GM12878 (cell line): ENCODE measurements around the gene FUS. TPM values are rescaled to one million over a fixed set of nuclear protein-coding genes. Genes with fewer than 3 reads are reported as not detected.

Experiments used
- ATAC-seq: fragments of 200-7000 bp; cut with Tn5 transposase; 3 replicates; pipeline ENCODE4 v1.9.1; 2020; ENCODE audit warnings: mild to moderate bottlenecking, moderate library complexity
- BruUV-seq: library from RNA; stranded (reverse); fragments of 400-500 nt; replicated peaks from 2 replicates; lab custom pipeline; 2021; lab: Mats Ljungman, UMichigan
- CTCF ChIA-PET: fragments of 300-600 bp; sonication (Branson Sonifier 250); formaldehyde crosslinking; extraction: SDS; loops from one replicate; lab custom pipeline; 2021; ENCODE audit warnings: inconsistent platforms; lab: Yijun Ruan, JAX
- POLR2A ChIA-PET: fragments of 350-600 bp; formaldehyde crosslinking; extraction: SDS; loops from one replicate; lab custom pipeline; 2021; ENCODE audit warnings: inconsistent platforms; lab: Charles Lee
- RAD21 ChIA-PET: fragments of 300-600 bp; sonication (Branson Sonifier 250); formaldehyde crosslinking; loops from one replicate; lab custom pipeline; 2023; ENCODE audit warnings: antibody characterized with exemption; ENCODE audit not compliant: unreplicated experiment; lab: Charles Lee
- SMC1A ChIA-PET: fragments of 300-600 bp; sonication (Branson Sonifier 250); formaldehyde crosslinking; loops from one replicate; lab custom pipeline; 2023; ENCODE audit not compliant: unreplicated experiment, uncharacterized antibody; lab: Charles Lee
- DNase-seq: peaks from one replicate; pipeline ENCODE4 v3.0.0-alpha.2; 2011; ENCODE audit warnings: low read depth, low spot score
- FAIRE-seq: peaks from 3 replicates; lab custom pipeline; 2011; peaks lifted over from hg19 to GRCh38; lab: Jason Lieb, UNC
- H2AFZ ChIP-seq: 2 replicates; pipeline ENCODE4 v1.6.0; 2011; ENCODE audit warnings: low read depth, low read length, control low read depth; ENCODE audit not compliant: control insufficient read depth
- H3K27ac ChIP-seq: 2 replicates; pipeline ENCODE4 v1.5.1; 2011; ENCODE audit warnings: control low read depth; ENCODE audit not compliant: control insufficient read depth, insufficient read depth
- H3K27me3 ChIP-seq, 2 experiments: replicated peaks in 1 of 2; 2 replicates each; pipeline versions ENCODE4 v1.6.0 to v1.6.1; 2011; ENCODE audit warnings: low read length in 1 of 2; ENCODE audit not compliant: control insufficient read depth in 2 of 2, insufficient read depth in 2 of 2
- H3K36me3 ChIP-seq, 2 experiments: 2 replicates each; pipeline ENCODE4 v1.5.1; 2011; ENCODE audit warnings: low read length in 1 of 2; ENCODE audit not compliant: control insufficient read depth in 2 of 2, insufficient read depth in 2 of 2
- H3K4me1 ChIP-seq: 2 replicates; pipeline ENCODE4 v1.6.1; 2011; ENCODE audit warnings: mild to moderate bottlenecking, low read length, moderate library complexity, mixed read lengths; ENCODE audit not compliant: control insufficient read depth, insufficient read depth
- H3K4me2 ChIP-seq: 2 replicates; pipeline ENCODE4 v1.6.0; 2011; ENCODE audit warnings: control low read depth; ENCODE audit not compliant: control insufficient read depth, insufficient read depth
- H3K4me3 ChIP-seq: fragments of 200-600 bp; sonication (generic); 2 replicates; pipeline ENCODE4 v1.5.1; 2016
- H3K79me2 ChIP-seq: 2 replicates; pipeline ENCODE4 v1.6.0; 2011; ENCODE audit warnings: low read length; ENCODE audit not compliant: control insufficient read depth, insufficient read depth
- H3K9ac ChIP-seq: 2 replicates; pipeline ENCODE4 v1.8.0; 2011; ENCODE audit warnings: low read length, control low read depth, mixed read lengths; ENCODE audit not compliant: control insufficient read depth, insufficient read depth
- H3K9me3 ChIP-seq: replicated peaks from 3 replicates; pipeline ENCODE4 v1.5.1; 2011; ENCODE audit warnings: mild to moderate bottlenecking, low read length; ENCODE audit not compliant: control insufficient read depth, insufficient read depth
- H4K20me1 ChIP-seq: 2 replicates; pipeline ENCODE4 v1.6.0; 2011; ENCODE audit not compliant: control insufficient read depth, insufficient read depth
- CREM ChIP-seq: IDR thresholded peaks from 2 replicates; pipeline ENCODE4 v1.6.1; 2014; ENCODE audit warnings: antibody characterized with exemption, low read depth
- GABPA ChIP-seq: IDR thresholded peaks from 2 replicates; pipeline ENCODE4 v1.6.1; 2014; ENCODE audit warnings: antibody characterized with exemption, low read depth, mild to moderate bottlenecking, inconsistent platforms
- GATAD2B ChIP-seq: fragments of 450-650 bp; conservative IDR thresholded peaks from 2 replicates; pipeline ENCODE4 v1.6.1; 2017; ENCODE audit warnings: low read depth, mild to moderate bottlenecking, moderate library complexity
- HSF1 ChIP-seq: fragments of 150-350 bp; IDR thresholded peaks from 2 replicates; pipeline ENCODE4 v1.6.1; 2014; ENCODE audit warnings: mild to moderate bottlenecking, low read depth, low read length
- JUNB ChIP-seq: IDR thresholded peaks from 2 replicates; pipeline ENCODE4 v1.6.1; 2016; ENCODE audit warnings: antibody characterized with exemption, mild to moderate bottlenecking
- KLF5 ChIP-seq: fragments of 450-650 bp; IDR thresholded peaks from 2 replicates; pipeline ENCODE4 v1.6.1; 2014; ENCODE audit warnings: mild to moderate bottlenecking; ENCODE audit not compliant: partially characterized antibody
- MEF2B ChIP-seq: fragments of 450-650 bp; IDR thresholded peaks from 2 replicates; pipeline ENCODE4 v1.6.1; 2018; ENCODE audit warnings: mild to moderate bottlenecking, moderate library complexity; ENCODE audit not compliant: partially characterized antibody, poor library complexity, severe bottlenecking
- MYC ChIP-seq: IDR thresholded peaks from 2 replicates; pipeline ENCODE4 v1.6.1; 2011; ENCODE audit warnings: mild to moderate bottlenecking, low read length, moderate library complexity, inconsistent platforms; ENCODE audit not compliant: insufficient read depth, insufficient replicate concordance, insufficient read length, severe bottlenecking
- NR2C1 ChIP-seq: fragments of 450-650 bp; IDR thresholded peaks from 2 replicates; pipeline ENCODE4 v1.6.1; 2017; ENCODE audit warnings: antibody characterized with exemption, mild to moderate bottlenecking, moderate library complexity
- PKNOX1 ChIP-seq: fragments of 450-650 bp; IDR thresholded peaks from 2 replicates; pipeline ENCODE4 v1.6.1; 2016; ENCODE audit warnings: mild to moderate bottlenecking
- RUNX3 ChIP-seq: IDR thresholded peaks from 2 replicates; pipeline ENCODE4 v1.6.1; 2012; ENCODE audit warnings: low read length, inconsistent platforms
- SMAD1 ChIP-seq: fragments of 450-650 bp; IDR thresholded peaks from 2 replicates; pipeline ENCODE4 v1.6.1; 2018; ENCODE audit warnings: mild to moderate bottlenecking, low read depth; ENCODE audit not compliant: partially characterized antibody
- SMC3 ChIP-seq: IDR thresholded peaks from 2 replicates; pipeline ENCODE4 v1.6.1; 2011; ENCODE audit warnings: low read length, improper control_type of control experiment, borderline replicate concordance
- TAF1 ChIP-seq: IDR thresholded peaks from 2 replicates; pipeline ENCODE4 v1.6.1; 2011; ENCODE audit warnings: mild to moderate bottlenecking, low read depth, low read length, borderline replicate concordance
- TCF7 ChIP-seq: IDR thresholded peaks from 2 replicates; pipeline ENCODE4 v1.6.1; 2014; ENCODE audit warnings: antibody characterized with exemption, borderline replicate concordance
- ZBTB11 ChIP-seq: fragments of 450-650 bp; formaldehyde crosslinking; IDR thresholded peaks from 2 replicates; pipeline ENCODE4 v1.5.0; 2022; ENCODE audit warnings: mild to moderate bottlenecking, missing genetic modification characterization
- WGBS: methylation state at CpG from one replicate; pipeline ENCODE4 v1.1.6; 2016; ENCODE audit warnings: low lambda C conversion rate; ENCODE audit not compliant: insufficient replicate concordance, insufficient coverage; ENCODE audit errors: missing lambda C conversion rate; 5-methylcytosine and 5-hydroxymethylcytosine counted together
- in situ Hi-C: fragments of 300-500 bp; cut with MboI; formaldehyde crosslinking; loops from 9 replicates; pipeline ENCODE4 v1.14.3; 2018; ENCODE audit warnings: mixed read lengths
- intact Hi-C: fragments of 100-400 bp; cut with micrococcal nuclease; formaldehyde crosslinking; loops from one replicate; pipeline ENCODE4 v1.14.2; 2022; ENCODE audit not compliant: unreplicated experiment
- polyA plus RNA-seq, 11 experiments: library from polyadenylated mRNA; depleted of rRNA in 4 of 11; unstranded in 6 of 11; stranded (reverse) in 5 of 11; fragments of >200 nt; fragmentation: Nextera tagmentation in 4 of 11; fragmentation: Illumina TruSeq in 1 of 11; extraction: Ambion mirVana in 4 of 11; extraction: Trizol in 1 of 11; gene quantifications; 1 replicate in 1 of 11; 2 replicates in 10 of 11; pipeline versions ENCODE4 v1.2.1 to v1.2.3, GENCODE V29; 2011 to 2016; ENCODE audit warnings: inconsistent platforms in 2 of 11, missing spikeins in 2 of 11, low read depth in 1 of 11
- total RNA-seq, 4 experiments: library from RNA; depleted of rRNA in 3 of 4; stranded (reverse); fragments of >200 nt in 3 of 4; fragmentation: Illumina TruSeq in 1 of 4; extraction: Trizol in 1 of 4; gene quantifications; 2 replicates each; pipeline versions ENCODE4 v1.2.1 to v1.2.3, GENCODE V29; 2013 to 2021

FUS gene
- total and polyA plus RNA-seq, 10 of the 15 experiments (the other 5 are each of a cell fraction or from before 2014, with no cell fraction given) = 46.8 to 521 (median 347) TPM

GRCh38 chr16:31142109-31143010 is 37.6 kb upstream of the FUS start:
- Histone ChIP-seq H2AFZ (peak overlapping the region; percentile 84), H3K4me2 (peak overlapping the region; percentile 89), H3K9ac (peak overlapping the region; percentile 65), H3K4me3 (peak overlapping the region; percentile 63; the same call in 1 of the 2 replicates), H3K9me3 (no peaks in the 10 kb centered on the region), H3K4me1 (peaks cover 9% of the 10 kb centered on the region), H3K36me3 (no peaks in the 10 kb centered on the region), H3K27ac (peak overlapping the region; percentile 55), H3K27me3 (no peaks in the 10 kb centered on the region), H3K79me2 (no peaks in the 10 kb centered on the region), H4K20me1 (peaks cover 3% of the 10 kb centered on the region; the same call in 1 of the 2 replicates)
- WGBS = 10% methylated on average over 62 of the region's 89 CpGs
- intact Hi-C loops (loop anchor here (1.0 to 5.0 kb wide), 5 partner anchors 35 to 190 kb away; partner anchors contain the start of genes BCKDK, ZNF646 and ZNF668), in situ Hi-C loops (loop anchor here (10.0 kb wide), 1 partner anchor 732 kb away; the partner anchor contains the start of gene ZNF267)
- POLR2A ChIA-PET = interaction anchor here (0.5 to 2.1 kb wide), 23 partner anchors 15 to 778 kb away, joined by 3 to 24 read pairs (median 4); partner anchors contain the start of genes BCKDK, FUS, KAT8 and PYCARD
- RAD21 ChIA-PET = interaction anchor here (0.6 to 3.3 kb wide), 44 partner anchors 10 to 735 kb away, joined by 3 to 48 read pairs (median 4); partner anchors contain the start of genes ARMC5, BCKDK, FUS and HSD3B7
- CTCF ChIA-PET = interaction anchor here (0.6 to 3.1 kb wide), 51 partner anchors 9 to 735 kb away, joined by 3 to 23 read pairs (median 4); partner anchors contain the start of genes BCKDK, FUS, HSD3B7 and KAT8
- BruUV-seq = no TSS peak
- ATAC-seq (peak; percentile 95), DNase-seq (peak; percentile 89), FAIRE-seq (peak; percentile 94)
- SMC1A ChIA-PET = interaction anchor here (0.8 to 1.7 kb wide), 24 partner anchors 8 to 731 kb away, joined by 3 to 12 read pairs (median 4); partner anchors contain the start of genes ARMC5, FUS, HSD3B7 and KAT8
- TF ChIP-seq KLF5 (no peak), HSF1 (no peak), JUNB (no peak), ZBTB11 (CRISPR knock-in tag) (no peak), TCF7 (no peak), SMAD1 (no peak), GABPA (no peak), GATAD2B (peak; percentile 96), PKNOX1 (no peak), RUNX3 (0 out of 2 replicates have a peak, but pooled peaks have one; percentile 21), CREM (peak; percentile 39; the same call in 1 of the 2 replicates), NR2C1 (peak; percentile 39; the same call in 1 of the 2 replicates), SMC3 (peak; percentile 74), MYC (no peak), TAF1 (no peak), MEF2B (no peak)
